ENCODE measurements around the gene RGS3.

DNA sequence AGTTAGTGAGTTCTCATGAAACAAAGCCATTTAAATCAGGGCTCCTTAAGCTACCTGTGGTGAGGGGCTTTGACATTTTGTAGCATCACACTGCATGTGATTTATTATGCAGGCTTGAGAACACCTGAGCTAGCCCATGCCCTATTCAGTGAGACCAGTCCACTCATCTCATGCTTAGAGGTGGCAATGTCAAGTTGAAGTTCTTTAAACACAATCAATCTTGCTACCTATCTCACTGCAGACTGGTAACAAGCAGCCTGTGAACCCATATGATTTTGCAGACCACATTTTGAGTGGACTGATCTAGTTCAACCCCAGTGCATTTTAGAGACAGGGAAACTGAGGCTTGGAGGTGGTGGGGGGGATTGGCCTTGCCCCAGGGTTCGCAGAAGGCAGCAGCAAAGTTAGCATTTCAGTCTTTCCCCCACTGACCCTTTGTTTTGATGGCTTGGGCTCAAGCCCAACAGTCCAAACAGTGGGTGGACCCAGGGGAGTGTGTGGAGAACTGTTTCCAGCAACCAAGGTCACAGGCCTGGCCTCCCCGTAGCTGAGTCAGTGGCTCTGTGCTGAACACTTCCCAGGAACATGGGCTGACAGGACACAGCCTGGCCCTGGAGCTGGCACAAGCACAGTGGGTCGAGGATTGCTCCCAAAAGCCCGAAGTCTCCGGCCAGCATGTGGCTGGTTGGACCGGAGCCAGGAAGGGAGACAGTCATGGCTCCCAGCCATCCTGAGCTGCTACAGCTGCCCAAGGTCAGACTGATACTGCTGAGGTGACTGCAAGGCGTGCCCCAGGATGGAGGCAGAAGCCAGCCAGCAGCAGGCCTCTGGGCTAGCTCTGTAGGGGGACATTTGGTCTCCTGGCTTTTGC lies 95.3 kb downstream of the RGS3 start:
- no peak for TF ChIP-seq POLR2A (IDR thresholded peaks at IDR 0.05)
- TF ChIP-seq, protein P1, sequence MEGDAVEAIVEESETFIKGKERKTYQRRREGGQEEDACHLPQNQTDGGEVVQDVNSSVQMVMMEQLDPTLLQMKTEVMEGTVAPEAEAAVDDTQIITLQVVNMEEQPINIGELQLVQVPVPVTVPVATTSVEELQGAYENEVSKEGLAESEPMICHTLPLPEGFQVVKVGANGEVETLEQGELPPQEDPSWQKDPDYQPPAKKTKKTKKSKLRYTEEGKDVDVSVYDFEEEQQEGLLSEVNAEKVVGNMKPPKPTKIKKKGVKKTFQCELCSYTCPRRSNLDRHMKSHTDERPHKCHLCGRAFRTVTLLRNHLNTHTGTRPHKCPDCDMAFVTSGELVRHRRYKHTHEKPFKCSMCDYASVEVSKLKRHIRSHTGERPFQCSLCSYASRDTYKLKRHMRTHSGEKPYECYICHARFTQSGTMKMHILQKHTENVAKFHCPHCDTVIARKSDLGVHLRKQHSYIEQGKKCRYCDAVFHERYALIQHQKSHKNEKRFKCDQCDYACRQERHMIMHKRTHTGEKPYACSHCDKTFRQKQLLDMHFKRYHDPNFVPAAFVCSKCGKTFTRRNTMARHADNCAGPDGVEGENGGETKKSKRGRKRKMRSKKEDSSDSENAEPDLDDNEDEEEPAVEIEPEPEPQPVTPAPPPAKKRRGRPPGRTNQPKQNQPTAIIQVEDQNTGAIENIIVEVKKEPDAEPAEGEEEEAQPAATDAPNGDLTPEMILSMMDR (IDR thresholded peaks at IDR 0.05) = no peak
